Stimulated activated CD8-positive, alpha-beta memory T cell treated with anti-CD3 and anti-CD28 coated beads, Interleukin-4, amount 100 ng/mL, for 1 hour (primary cell): ENCODE results near the gene CCDC38.

Source experiments
- DNase-seq, 2 donors: peaks; one replicate each; pipeline ENCODE4 v3.0.0-alpha.2; 2020; ENCODE audit warnings: low read depth in 2 of 2, low spot score in 1 of 2

The CCDC38 gene

DNA sequence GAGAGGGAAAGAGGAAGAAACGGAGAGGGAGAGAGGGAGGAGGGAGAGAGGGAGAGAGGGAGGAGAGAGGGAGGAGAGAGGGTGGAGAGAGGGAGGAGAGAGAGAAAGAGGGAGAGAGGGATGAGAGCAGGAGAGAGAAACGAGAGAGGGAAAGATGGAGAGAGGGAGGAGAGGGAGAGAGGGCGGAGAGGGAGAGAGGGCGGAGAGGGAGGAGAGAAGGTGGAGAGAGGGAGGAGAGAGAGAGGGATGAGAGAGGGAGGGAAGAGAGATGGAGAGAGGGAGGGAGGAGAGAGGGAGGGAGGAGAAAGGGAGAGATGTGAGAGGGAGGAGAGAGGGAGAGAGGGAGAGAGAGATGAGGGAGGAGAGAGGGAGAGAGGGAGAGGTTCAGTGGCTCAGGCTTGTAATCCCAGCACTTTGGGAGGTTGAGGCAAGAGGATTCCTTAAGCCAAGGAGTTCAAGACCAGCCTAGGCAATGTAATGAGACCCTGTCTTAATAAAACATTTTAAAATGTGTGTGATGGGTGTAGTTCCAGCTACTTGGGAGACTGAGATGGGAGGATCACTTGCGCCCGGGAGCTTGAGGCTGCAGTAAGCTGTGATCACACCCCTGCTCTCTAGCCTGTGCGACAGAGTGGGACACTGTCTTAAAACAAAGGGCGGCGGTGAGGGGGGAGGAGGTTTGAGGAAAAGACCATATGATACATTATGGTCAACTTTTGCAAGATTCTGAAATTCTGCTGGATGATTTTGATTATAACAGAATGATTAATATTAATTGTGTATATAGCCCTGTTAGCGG, 105.0 kb downstream of the CCDC38 start:
- DNase-seq = no peak

DNA sequence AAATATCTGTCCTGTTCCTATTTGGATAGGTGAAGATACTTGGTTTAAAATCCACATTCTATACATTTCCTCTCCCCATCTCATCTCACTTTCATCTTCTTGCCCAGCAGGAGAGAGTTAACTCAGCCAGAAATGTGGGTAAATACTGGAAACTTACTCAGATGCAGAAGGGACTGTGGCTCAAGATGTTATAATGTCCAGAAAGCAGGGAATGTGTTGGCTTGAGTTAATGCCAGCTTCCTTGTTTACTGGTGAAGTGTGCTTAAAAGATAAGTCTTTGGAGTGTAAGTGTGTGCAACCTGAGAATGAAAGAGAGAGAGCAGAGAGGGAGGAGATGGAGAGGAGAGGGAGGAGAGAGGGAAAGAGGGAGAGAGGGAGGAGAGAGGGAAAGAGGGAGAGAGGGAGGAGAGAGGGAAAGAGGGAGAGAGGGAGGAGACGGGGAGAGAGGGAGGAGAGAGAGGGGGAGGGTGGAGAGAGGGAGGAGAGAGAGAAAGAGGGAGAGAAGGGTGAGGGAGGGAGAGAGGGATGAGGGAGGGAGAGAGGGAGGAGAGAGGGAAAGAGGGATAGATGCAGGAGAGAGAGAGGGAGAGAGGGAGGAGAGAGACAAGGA, 105.7 kb downstream of the CCDC38 start:
- no peak for DNase-seq

DNA sequence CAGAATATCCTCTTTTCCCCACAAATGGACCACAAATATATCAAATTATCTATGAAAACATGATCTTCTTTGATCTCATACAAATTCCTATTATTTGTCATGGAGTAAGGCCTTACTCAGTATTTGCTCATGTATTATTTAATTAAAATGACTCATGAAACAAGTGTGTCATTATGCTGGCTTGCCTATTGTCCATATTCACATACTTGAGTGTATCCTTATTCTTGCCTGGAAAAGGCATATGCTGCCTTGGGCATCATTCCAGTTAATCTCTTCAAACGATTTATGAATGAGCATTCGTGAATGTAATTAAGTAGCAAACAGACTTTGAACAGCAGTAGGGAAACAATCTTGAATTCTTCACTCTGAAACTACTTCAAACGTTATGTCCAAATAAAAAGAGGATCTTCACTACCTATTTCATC, 106.2 kb downstream of the CCDC38 start:
- no peak for DNase-seq

DNA sequence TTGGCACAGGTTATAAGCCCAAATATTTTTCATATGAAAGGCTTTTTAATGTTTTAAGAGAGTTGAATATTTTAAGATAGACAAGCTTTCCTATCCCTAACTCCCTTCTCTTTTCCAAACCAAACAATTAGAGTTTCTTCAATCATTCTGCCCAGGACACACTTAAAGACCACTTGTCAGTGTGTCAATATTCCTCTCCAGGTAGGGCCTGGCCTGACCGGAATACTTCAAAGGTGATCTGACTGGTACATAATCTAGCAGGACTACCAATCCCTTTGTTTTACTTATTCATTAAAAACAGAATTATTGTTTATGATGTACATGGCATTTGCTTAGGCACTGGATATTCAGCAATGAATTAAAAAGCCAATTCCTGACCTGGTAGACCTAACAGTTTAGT, 107.8 kb downstream of the CCDC38 start:
- no peak for DNase-seq

DNA sequence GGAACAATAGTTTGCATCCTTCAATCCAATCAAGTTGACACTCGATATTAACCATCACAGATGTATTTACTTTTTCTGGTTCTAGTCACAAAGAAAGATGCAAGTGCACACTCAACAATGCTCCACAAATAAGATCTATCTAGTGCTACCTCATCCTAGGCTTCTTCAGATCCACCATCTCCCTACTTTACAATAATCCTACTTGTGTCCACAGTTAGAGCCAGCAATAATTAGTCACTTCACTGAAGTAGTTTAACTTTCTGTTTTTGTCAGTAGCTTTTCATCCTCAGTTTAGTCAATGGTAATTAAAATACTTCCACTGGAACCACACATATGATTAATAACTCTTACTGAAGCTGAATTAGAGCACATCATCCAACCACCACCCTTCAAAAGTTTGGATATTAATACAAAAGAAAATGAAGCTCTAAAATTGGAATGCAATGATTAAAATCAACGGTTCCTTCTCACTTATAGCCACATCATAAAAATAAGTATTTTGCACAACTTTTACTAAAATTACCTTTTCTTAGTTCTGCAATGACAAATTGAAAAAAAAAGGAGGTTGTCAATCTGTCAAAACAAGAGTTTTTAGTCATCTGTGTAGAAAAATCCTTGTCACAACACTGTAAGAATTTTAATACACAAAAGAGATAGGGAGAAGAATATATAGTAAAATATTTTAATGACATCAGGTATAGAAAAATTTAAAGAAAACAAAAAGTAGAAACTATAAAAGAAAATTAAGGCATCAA, 111.9 kb downstream of the CCDC38 start:
- no peak for DNase-seq

DNA sequence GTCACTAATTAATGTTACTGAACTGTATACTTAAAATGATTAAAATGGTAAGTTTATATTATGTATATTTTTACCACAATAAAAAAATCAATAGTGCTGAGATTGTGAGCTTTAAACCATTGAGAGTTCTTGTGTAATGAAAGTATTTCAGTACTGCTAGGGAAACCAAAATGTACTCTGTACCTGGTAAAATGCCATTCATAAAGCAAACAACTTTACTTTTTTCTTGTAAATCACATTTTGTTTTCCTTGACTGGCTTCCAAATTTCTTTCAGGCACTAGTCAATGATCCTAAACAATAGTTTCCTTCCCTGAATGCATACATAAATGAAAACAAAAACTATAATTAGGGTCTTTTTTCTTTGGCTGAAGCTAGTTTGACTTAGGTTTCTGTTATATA, 113.0 kb downstream of the CCDC38 start:
- DNase-seq = no peak

DNA sequence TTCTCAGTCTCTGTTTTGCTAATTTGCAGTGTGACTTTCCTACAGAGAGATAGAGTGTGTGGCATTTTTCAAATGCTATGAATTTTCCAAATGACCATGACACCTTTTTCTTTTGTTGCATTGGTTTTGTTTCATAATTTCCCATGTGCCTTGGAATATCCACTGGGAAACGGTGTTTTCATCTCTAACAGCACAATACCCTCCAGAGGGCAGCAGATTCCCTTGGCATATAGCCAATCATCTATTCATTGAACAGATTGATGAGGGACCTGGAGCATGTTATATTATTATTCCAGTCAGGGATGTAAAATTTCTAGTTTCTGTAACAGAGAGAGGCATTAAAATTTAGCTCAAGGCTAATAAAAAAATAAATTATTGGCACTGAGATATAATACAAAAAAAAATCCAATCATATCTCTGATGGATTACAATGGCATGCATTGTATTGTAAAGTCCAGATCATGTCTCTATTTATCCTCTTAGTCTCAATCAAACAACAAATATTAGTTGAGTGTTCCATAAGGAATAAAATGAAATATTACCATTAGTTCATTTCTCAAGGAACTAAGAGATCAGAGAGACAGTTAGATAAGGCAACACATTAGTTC, 122.2 kb downstream of the CCDC38 start:
- no peak for DNase-seq
